HepG2 (cell line): ENCODE results near the gene C1orf159. TPM values are rescaled to one million over a fixed set of nuclear protein-coding genes. Genes with fewer than 3 reads are reported as not detected.

Source experiments
- AGO2 ChIP-seq: fragments of 200-400 bp; formaldehyde crosslinking; optimal IDR thresholded peaks from 2 replicates; pipeline ENCODE3; 2017; ENCODE audit warnings: mild to moderate bottlenecking, low read depth, low read length, moderate library complexity
- AHDC1 ChIP-seq: sonication (generic); formaldehyde crosslinking; IDR thresholded peaks from 2 replicates; pipeline ENCODE4 v1.5.1; 2020; ENCODE audit warnings: mild to moderate bottlenecking, missing genetic modification reagents, borderline replicate concordance
- AHR ChIP-seq: IDR thresholded peaks from 2 replicates; pipeline ENCODE4 v1.6.1; 2018; ENCODE audit warnings: missing genetic modification reagents, missing compliant biosample characterization
- HNRNPL ChIP-seq: fragments of 200-400 bp; formaldehyde crosslinking; IDR thresholded peaks from 2 replicates; pipeline ENCODE4 v1.6.1; 2017; ENCODE audit warnings: mild to moderate bottlenecking, low read depth, low read length
- HOXA3 ChIP-seq: sonication (generic); formaldehyde crosslinking; IDR thresholded peaks from 2 replicates; pipeline ENCODE4 v1.5.0; 2020; ENCODE audit warnings: missing genetic modification reagents
- SRY ChIP-seq: sonication (generic); formaldehyde crosslinking; IDR thresholded peaks from 2 replicates; pipeline ENCODE4 v1.8.0; 2022; ENCODE audit warnings: mild to moderate bottlenecking, missing genetic modification reagents
- ZNF547 ChIP-seq: sonication (generic); formaldehyde crosslinking; IDR thresholded peaks from 2 replicates; pipeline ENCODE4 v1.5.1; 2020; ENCODE audit warnings: mild to moderate bottlenecking, missing genetic modification reagents
- ZNF674 ChIP-seq: sonication (generic); formaldehyde crosslinking; IDR thresholded peaks from 2 replicates; pipeline ENCODE4 v1.5.0; 2020; ENCODE audit warnings: low read depth, mild to moderate bottlenecking, missing genetic modification reagents
- polyA plus RNA-seq, 8 experiments: library from polyadenylated mRNA; depleted of rRNA in 3 of 8; stranded (reverse) in 7 of 8; unstranded in 1 of 8; fragments of >200 nt; fragmentation: Illumina TruSeq in 4 of 8; extraction: Trizol in 4 of 8; gene quantifications; 2 replicates each; pipeline versions ENCODE4 v1.2.1 to v1.2.3, GENCODE V29; 2011 to 2016; ENCODE audit warnings: low read depth in 4 of 8, missing spikeins in 1 of 8, mixed read lengths in 1 of 8; ENCODE audit not compliant: insufficient read depth in 1 of 8
- total RNA-seq, 5 experiments: library from RNA; depleted of rRNA; stranded (reverse); fragments of >200 nt; fragmentation: Illumina TruSeq; extraction: Trizol; gene quantifications; 2 replicates each; pipeline ENCODE4 v1.2.3, GENCODE V29; 2016; ENCODE audit warnings: low read depth in 1 of 5
- TF ChIP-seq, protein P1 (sequence below): sonication (generic); formaldehyde crosslinking; IDR thresholded peaks from 2 replicates; pipeline ENCODE4 v1.4.0; 2020; ENCODE audit warnings: low read depth, mild to moderate bottlenecking, missing genetic modification reagents
- TF ChIP-seq, protein P2 (sequence below): sonication (generic); formaldehyde crosslinking; IDR thresholded peaks from 2 replicates; pipeline ENCODE4 v1.5.1; 2020; ENCODE audit warnings: mild to moderate bottlenecking, missing genetic modification reagents, moderate library complexity

The C1orf159 gene
- total and polyA plus RNA-seq, 2 of the 13 experiments (the other 11 are each of a cell fraction or from before 2014, with no cell fraction given), result 3.8 to 6.7 TPM

DNA sequence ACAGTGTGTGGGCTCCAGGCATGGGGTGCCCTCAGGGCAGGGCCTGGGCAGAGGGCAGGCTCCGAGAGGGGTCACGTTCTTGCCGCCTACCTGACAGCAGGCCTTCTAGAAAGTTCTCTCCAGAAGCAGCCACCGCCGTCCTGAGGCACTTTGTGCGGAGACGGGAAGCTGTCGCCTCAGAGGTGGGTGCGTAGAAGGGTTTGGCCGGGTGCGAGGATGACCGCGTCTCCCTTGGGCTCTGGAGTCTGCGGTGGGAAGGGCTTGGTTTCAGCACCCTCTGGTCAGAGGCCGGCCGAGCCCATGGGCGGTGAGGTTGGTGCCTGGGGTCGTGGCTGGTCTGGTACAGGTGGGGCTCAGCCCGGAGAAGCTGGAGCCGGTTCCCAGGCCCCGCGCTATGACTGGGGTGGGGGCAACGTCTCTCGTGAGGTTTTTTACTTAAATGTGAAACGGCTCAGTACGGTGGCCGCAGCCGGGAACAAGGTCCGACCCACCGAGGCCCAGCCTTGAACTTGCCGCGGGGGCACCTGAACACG is 47.7 kb upstream of the C1orf159 start (continued):
- TF ChIP-seq, protein P1, sequence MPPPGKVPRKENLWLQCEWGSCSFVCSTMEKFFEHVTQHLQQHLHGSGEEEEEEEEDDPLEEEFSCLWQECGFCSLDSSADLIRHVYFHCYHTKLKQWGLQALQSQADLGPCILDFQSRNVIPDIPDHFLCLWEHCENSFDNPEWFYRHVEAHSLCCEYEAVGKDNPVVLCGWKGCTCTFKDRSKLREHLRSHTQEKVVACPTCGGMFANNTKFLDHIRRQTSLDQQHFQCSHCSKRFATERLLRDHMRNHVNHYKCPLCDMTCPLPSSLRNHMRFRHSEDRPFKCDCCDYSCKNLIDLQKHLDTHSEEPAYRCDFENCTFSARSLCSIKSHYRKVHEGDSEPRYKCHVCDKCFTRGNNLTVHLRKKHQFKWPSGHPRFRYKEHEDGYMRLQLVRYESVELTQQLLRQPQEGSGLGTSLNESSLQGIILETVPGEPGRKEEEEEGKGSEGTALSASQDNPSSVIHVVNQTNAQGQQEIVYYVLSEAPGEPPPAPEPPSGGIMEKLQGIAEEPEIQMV (CRISPR knock-in tag), result no peak
- no peak for TF ChIP-seq ZNF674
- no peak for TF ChIP-seq AHR
- TF ChIP-seq HOXA3 (CRISPR knock-in tag), result peak; percentile 35; the same call in 1 of the 2 replicates
- no peak for TF ChIP-seq SRY (CRISPR knock-in tag)
- TF ChIP-seq AGO2, result peak; percentile 17
- no peak for TF ChIP-seq AHDC1 (CRISPR knock-in tag)
- TF ChIP-seq ZNF547 (CRISPR knock-in tag), result no peak
- TF ChIP-seq, protein P2, sequence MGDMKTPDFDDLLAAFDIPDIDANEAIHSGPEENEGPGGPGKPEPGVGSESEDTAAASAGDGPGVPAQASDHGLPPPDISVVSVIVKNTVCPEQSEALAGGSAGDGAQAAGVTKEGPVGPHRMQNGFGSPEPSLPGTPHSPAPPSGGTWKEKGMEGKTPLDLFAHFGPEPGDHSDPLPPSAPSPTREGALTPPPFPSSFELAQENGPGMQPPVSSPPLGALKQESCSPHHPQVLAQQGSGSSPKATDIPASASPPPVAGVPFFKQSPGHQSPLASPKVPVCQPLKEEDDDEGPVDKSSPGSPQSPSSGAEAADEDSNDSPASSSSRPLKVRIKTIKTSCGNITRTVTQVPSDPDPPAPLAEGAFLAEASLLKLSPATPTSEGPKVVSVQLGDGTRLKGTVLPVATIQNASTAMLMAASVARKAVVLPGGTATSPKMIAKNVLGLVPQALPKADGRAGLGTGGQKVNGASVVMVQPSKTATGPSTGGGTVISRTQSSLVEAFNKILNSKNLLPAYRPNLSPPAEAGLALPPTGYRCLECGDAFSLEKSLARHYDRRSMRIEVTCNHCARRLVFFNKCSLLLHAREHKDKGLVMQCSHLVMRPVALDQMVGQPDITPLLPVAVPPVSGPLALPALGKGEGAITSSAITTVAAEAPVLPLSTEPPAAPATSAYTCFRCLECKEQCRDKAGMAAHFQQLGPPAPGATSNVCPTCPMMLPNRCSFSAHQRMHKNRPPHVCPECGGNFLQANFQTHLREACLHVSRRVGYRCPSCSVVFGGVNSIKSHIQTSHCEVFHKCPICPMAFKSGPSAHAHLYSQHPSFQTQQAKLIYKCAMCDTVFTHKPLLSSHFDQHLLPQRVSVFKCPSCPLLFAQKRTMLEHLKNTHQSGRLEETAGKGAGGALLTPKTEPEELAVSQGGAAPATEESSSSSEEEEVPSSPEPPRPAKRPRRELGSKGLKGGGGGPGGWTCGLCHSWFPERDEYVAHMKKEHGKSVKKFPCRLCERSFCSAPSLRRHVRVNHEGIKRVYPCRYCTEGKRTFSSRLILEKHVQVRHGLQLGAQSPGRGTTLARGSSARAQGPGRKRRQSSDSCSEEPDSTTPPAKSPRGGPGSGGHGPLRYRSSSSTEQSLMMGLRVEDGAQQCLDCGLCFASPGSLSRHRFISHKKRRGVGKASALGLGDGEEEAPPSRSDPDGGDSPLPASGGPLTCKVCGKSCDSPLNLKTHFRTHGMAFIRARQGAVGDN (CRISPR knock-in tag), result peak; percentile 43; the same call in 1 of the 2 replicates
- peak; percentile 8 for TF ChIP-seq HNRNPL
